Breast epithelium (tissue), 3 donors: ENCODE data around the gene MAST3.

Experiments
- CTCF ChIP-seq, 3 donors: fragments of 450-650 bp; IDR thresholded peaks; one replicate each; pipeline ENCODE4 v1.5.1; 2016 to 2017; ENCODE audit warnings: antibody characterized with exemption in 3 of 3, mild to moderate bottlenecking in 3 of 3, moderate library complexity in 3 of 3
- POLR2A ChIP-seq: fragments of 450-650 bp; IDR thresholded peaks from one replicate; pipeline ENCODE4 v1.6.1; 2016; ENCODE audit warnings: antibody characterized with exemption, mild to moderate bottlenecking, moderate library complexity
- POLR2AphosphoS5 ChIP-seq, 3 donors: sonication (generic); formaldehyde crosslinking; IDR thresholded peaks; one replicate each; pipeline ENCODE4 v1.6.1; 2017; ENCODE audit warnings: antibody characterized with exemption in 3 of 3

- no peak for TF ChIP-seq CTCF (IDR thresholded peaks at IDR 0.05)
- TF ChIP-seq POLR2AphosphoS5 (IDR thresholded peaks at IDR 0.05) = no peak
- no peak for TF ChIP-seq POLR2A
These were observed 82.4 kb downstream of the MAST3 start for GRCh38 chr19:18179957-18180356.
